ENCODE results near the gene AQP7.
"Not testable (repeated sequence)": the region's sequence is repeated elsewhere in the genome, so short reads cannot be mapped to it uniquely, and the experiment has no call there.

GRCh38 chr9:33386641-33386996, 15.7 kb downstream of the AQP7 start:
- not testable (repeated sequence) for TF ChIP-seq REST (tag by site-specific recombination; IDR thresholded peaks at IDR 0.05); ZNF624 (tag by site-specific recombination; IDR thresholded peaks at IDR 0.05); ZNF610 (tag by site-specific recombination; IDR thresholded peaks at IDR 0.05; ENCODE audit: borderline replicate concordance); ZBTB1 (tag by site-specific recombination; IDR thresholded peaks at IDR 0.05); GLI2 (tag by site-specific recombination; IDR thresholded peaks at IDR 0.05; ENCODE audit: borderline replicate concordance, low read depth)

Data from HEK293 (cell line).